Measurements from ENCODE around the gene TUBGCP2. TPM values are rescaled to one million over a fixed set of nuclear protein-coding genes. Genes with fewer than 3 reads are reported as not detected.

The TUBGCP2 gene
- total RNA-seq, 1 donor, result 60.8 TPM

GRCh38 chr10:133328358-133329343, 20.0 kb upstream of the TUBGCP2 start:
- Histone ChIP-seq H3K4me1 (ENCODE audit: insufficient read depth, low read length) (peaks cover 7% of the 10 kb centered on the region), H3K27ac (ENCODE audit: low read depth, low read length) (no peak overlapping the region), H2AFZ (ENCODE audit: low read length) (no peak overlapping the region), H3K79me2 (ENCODE audit: insufficient read depth, low read length) (no peaks in the 10 kb centered on the region), H3K27me3 (ENCODE audit: insufficient read depth, low read length) (peaks cover 65% of the 10 kb centered on the region), H3K9me3 (ENCODE audit: low read depth, low read length) (no peaks in the 10 kb centered on the region), H3K36me3 (ENCODE audit: insufficient read depth, low read length) (no peaks in the 10 kb centered on the region), H3K4me3 (ENCODE audit: insufficient read depth, low read length) (no peak overlapping the region), H3K4me2 (ENCODE audit: insufficient read depth, low read length) (no peak overlapping the region), H4K20me1 (ENCODE audit: insufficient read depth, low read length) (no peaks in the 10 kb centered on the region)
- DNase-seq (ENCODE audit: insufficient read length, low spot score, missing footprints), result no peak
- TF ChIP-seq CTCF (IDR thresholded peaks at IDR 0.05; ENCODE audit: extremely low read depth, low read depth, low read length), result no peak

GRCh38 chr10:133327651-133328357, 19.1 kb upstream of the TUBGCP2 start:
- no peak overlapping the region for H3K4me2 ChIP-seq (ENCODE audit: insufficient read depth, low read length)
- TF ChIP-seq CTCF (IDR thresholded peaks at IDR 0.05; ENCODE audit: extremely low read depth, low read depth, low read length), result no peak
- DNase-seq (ENCODE audit: insufficient read length, low spot score, missing footprints), result peak; percentile 86
- no peaks in the 10 kb centered on the region for H3K79me2 ChIP-seq (ENCODE audit: insufficient read depth, low read length)
- H2AFZ ChIP-seq (ENCODE audit: low read length), result no peak overlapping the region
- H3K27ac ChIP-seq (ENCODE audit: low read depth, low read length), result no peak overlapping the region
- H3K27me3 ChIP-seq (ENCODE audit: insufficient read depth, low read length), result peaks cover 64% of the 10 kb centered on the region
- H3K9me3 ChIP-seq (ENCODE audit: low read depth, low read length), result no peaks in the 10 kb centered on the region
- H3K4me1 ChIP-seq (ENCODE audit: insufficient read depth, low read length), result peaks cover 7% of the 10 kb centered on the region
- no peaks in the 10 kb centered on the region for H3K36me3 ChIP-seq (ENCODE audit: insufficient read depth, low read length)
- H3K4me3 ChIP-seq (ENCODE audit: insufficient read depth, low read length), result no peak overlapping the region
- no peaks in the 10 kb centered on the region for H4K20me1 ChIP-seq (ENCODE audit: insufficient read depth, low read length)

GRCh38 chr10:133326745-133327650, 18.3 kb upstream of the TUBGCP2 start:
- H3K27ac ChIP-seq (ENCODE audit: low read depth, low read length), result no peak overlapping the region
- peak; percentile 94 for DNase-seq (ENCODE audit: insufficient read length, low spot score, missing footprints)
- TF ChIP-seq CTCF (IDR thresholded peaks at IDR 0.05; ENCODE audit: extremely low read depth, low read depth, low read length), result no peak
- H3K79me2 ChIP-seq (ENCODE audit: insufficient read depth, low read length), result no peaks in the 10 kb centered on the region
- H3K4me2 ChIP-seq (ENCODE audit: insufficient read depth, low read length), result no peak overlapping the region
- no peak overlapping the region for H3K4me3 ChIP-seq (ENCODE audit: insufficient read depth, low read length)
- H2AFZ ChIP-seq (ENCODE audit: low read length), result no peak overlapping the region
- no peaks in the 10 kb centered on the region for H4K20me1 ChIP-seq (ENCODE audit: insufficient read depth, low read length)
- H3K27me3 ChIP-seq (ENCODE audit: insufficient read depth, low read length), result peaks cover 55% of the 10 kb centered on the region
- H3K9me3 ChIP-seq (ENCODE audit: low read depth, low read length), result no peaks in the 10 kb centered on the region
- H3K36me3 ChIP-seq (ENCODE audit: insufficient read depth, low read length), result no peaks in the 10 kb centered on the region
- H3K4me1 ChIP-seq (ENCODE audit: insufficient read depth, low read length), result peaks cover 7% of the 10 kb centered on the region
